ENCODE data around the gene DAB2IP.

- TF ChIP-seq, protein P1, sequence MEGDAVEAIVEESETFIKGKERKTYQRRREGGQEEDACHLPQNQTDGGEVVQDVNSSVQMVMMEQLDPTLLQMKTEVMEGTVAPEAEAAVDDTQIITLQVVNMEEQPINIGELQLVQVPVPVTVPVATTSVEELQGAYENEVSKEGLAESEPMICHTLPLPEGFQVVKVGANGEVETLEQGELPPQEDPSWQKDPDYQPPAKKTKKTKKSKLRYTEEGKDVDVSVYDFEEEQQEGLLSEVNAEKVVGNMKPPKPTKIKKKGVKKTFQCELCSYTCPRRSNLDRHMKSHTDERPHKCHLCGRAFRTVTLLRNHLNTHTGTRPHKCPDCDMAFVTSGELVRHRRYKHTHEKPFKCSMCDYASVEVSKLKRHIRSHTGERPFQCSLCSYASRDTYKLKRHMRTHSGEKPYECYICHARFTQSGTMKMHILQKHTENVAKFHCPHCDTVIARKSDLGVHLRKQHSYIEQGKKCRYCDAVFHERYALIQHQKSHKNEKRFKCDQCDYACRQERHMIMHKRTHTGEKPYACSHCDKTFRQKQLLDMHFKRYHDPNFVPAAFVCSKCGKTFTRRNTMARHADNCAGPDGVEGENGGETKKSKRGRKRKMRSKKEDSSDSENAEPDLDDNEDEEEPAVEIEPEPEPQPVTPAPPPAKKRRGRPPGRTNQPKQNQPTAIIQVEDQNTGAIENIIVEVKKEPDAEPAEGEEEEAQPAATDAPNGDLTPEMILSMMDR (IDR thresholded peaks at IDR 0.05; ENCODE audit: insufficient read depth, low read length, poor library complexity, severe bottlenecking) = no peak
- TF ChIP-seq EZH2phosphoT487 (conservative IDR thresholded peaks at IDR 0.05; ENCODE audit: low read length) = no peak
Observed at GRCh38 chr9:121650217-121651007, 1.0 kb upstream of the DAB2IP start.
